IMR-90 (cell line): ENCODE data around the gene HAUS7. TPM values are rescaled to one million over a fixed set of nuclear protein-coding genes. Genes with fewer than 3 reads are reported as not detected.

Experiments
- ATAC-seq: fragments of 200-7000 bp; cut with Tn5 transposase; 2 replicates; pipeline ENCODE4 v1.9.1; 2020; ENCODE audit warnings: low read depth, mild to moderate bottlenecking, moderate library complexity
- BruUV-seq: library from RNA; stranded (reverse); fragments of 400-500 nt; replicated peaks from 2 replicates; lab custom pipeline; 2021; lab: Mats Ljungman, UMichigan
- CTCF ChIA-PET: fragments of 300-600 bp; formaldehyde crosslinking; extraction: SDS; loops from one replicate; lab custom pipeline; 2021; ENCODE audit warnings: antibody characterized with exemption; lab: Yijun Ruan, JAX
- POLR2A ChIA-PET: fragments of 300-600 bp; sonication (Branson Sonifier 250); formaldehyde crosslinking; loops from one replicate; lab custom pipeline; 2022; ENCODE audit warnings: antibody characterized with exemption; ENCODE audit not compliant: unreplicated experiment; lab: Charles Lee
- DNase-seq: peaks from one replicate; pipeline ENCODE4 v3.0.0; 2013
- H2AFZ ChIP-seq: replicated peaks from 2 replicates; pipeline ENCODE3; 2013; ENCODE audit warnings: low read length, mild to moderate bottlenecking; ENCODE audit not compliant: poor library complexity
- H2AK5ac ChIP-seq: 2 replicates; pipeline ENCODE4 v1.6.1; 2013; ENCODE audit warnings: low read depth, low read length, inconsistent platforms
- H2AK9ac ChIP-seq: replicated peaks from 2 replicates; pipeline ENCODE3; 2013; ENCODE audit warnings: mild to moderate bottlenecking, low read depth, low read length, moderate library complexity; ENCODE audit not compliant: poor library complexity
- H2BK120ac ChIP-seq: 2 replicates; pipeline ENCODE4 v1.6.1; 2013; ENCODE audit warnings: low read depth, low read length, inconsistent platforms
- H2BK15ac ChIP-seq: 3 replicates; pipeline ENCODE4 v1.6.1; 2013; ENCODE audit warnings: low read depth, low read length, inconsistent platforms
- H2BK20ac ChIP-seq: 2 replicates; pipeline ENCODE4 v1.6.1; 2013; ENCODE audit warnings: low read depth, mild to moderate bottlenecking, inconsistent platforms, low read length, moderate library complexity
- H2BK5ac ChIP-seq: 2 replicates; pipeline ENCODE4 v1.6.1; 2013; ENCODE audit warnings: mild to moderate bottlenecking, low read depth, low read length, inconsistent platforms; ENCODE audit not compliant: poor library complexity, severe bottlenecking
- H3K14ac ChIP-seq: replicated peaks from 2 replicates; pipeline ENCODE4 v1.6.1; 2013; ENCODE audit warnings: low read depth, low read length, inconsistent platforms
- H3K18ac ChIP-seq: 2 replicates; pipeline ENCODE4 v1.6.1; 2013; ENCODE audit warnings: low read depth, low read length, control low read depth
- H3K23ac ChIP-seq: 2 replicates; pipeline ENCODE4 v1.6.1; 2013; ENCODE audit warnings: low read depth, low read length, inconsistent platforms
- H3K27ac ChIP-seq: 2 replicates; pipeline ENCODE4 v1.5.1; 2013; ENCODE audit warnings: mild to moderate bottlenecking, control low read depth, low read length; ENCODE audit not compliant: insufficient read depth
- H3K27me3 ChIP-seq: 2 replicates; pipeline ENCODE4 v1.6.1; 2013; ENCODE audit warnings: low read length; ENCODE audit not compliant: control insufficient read depth, insufficient read depth
- H3K36me3 ChIP-seq: 2 replicates; pipeline ENCODE4 v1.6.1; 2013; ENCODE audit warnings: low read length, mixed read lengths; ENCODE audit not compliant: control insufficient read depth, insufficient read depth
- H3K4ac ChIP-seq: 2 replicates; pipeline ENCODE4 v1.6.1; 2013; ENCODE audit warnings: low read depth, low read length, inconsistent platforms
- H3K4me1 ChIP-seq: 2 replicates; pipeline ENCODE4 v1.6.1; 2013; ENCODE audit warnings: low read length, mixed read lengths; ENCODE audit not compliant: control insufficient read depth, insufficient read depth
- H3K4me2 ChIP-seq: 2 replicates; pipeline ENCODE4 v1.6.1; 2013; ENCODE audit warnings: low read depth, mild to moderate bottlenecking, control low read depth, low read length, moderate library complexity
- H3K4me3 ChIP-seq: 2 replicates; pipeline ENCODE4 v1.5.1; 2013; ENCODE audit warnings: low read depth, mild to moderate bottlenecking, control low read depth, low read length, moderate library complexity; ENCODE audit not compliant: insufficient read depth
- H3K56ac ChIP-seq: 2 replicates; pipeline ENCODE4 v1.6.1; 2013; ENCODE audit warnings: low read length, inconsistent platforms; ENCODE audit not compliant: insufficient read depth; ENCODE audit errors: extremely low read depth
- H3K79me1 ChIP-seq, 2 experiments: 2 replicates each; pipeline ENCODE4 v1.6.1; 2013; ENCODE audit warnings: low read length in 2 of 2, inconsistent platforms in 1 of 2, low read depth in 1 of 2
- H3K9ac ChIP-seq: 2 replicates; pipeline ENCODE4 v1.6.1; 2013; ENCODE audit warnings: low read depth, low read length, control low read depth
- H3K9me1 ChIP-seq: 2 replicates; pipeline ENCODE4 v1.6.1; 2013; ENCODE audit warnings: low read length, inconsistent platforms; ENCODE audit not compliant: insufficient read depth
- H3K9me3 ChIP-seq: 2 replicates; pipeline ENCODE4 v1.6.1; 2013; ENCODE audit warnings: low read length; ENCODE audit not compliant: control insufficient read depth, insufficient read depth
- H4K20me1 ChIP-seq: 2 replicates; pipeline ENCODE4 v1.6.1; 2013; ENCODE audit warnings: low read length, inconsistent platforms; ENCODE audit not compliant: insufficient read depth
- H4K5ac ChIP-seq: 2 replicates; pipeline ENCODE4 v1.6.1; 2013; ENCODE audit warnings: mild to moderate bottlenecking, low read depth, low read length, control low read depth
- H4K8ac ChIP-seq, 2 experiments: 2 replicates each; pipeline ENCODE4 v1.6.1; 2013; ENCODE audit warnings: low read depth in 2 of 2, low read length in 2 of 2, control low read depth in 1 of 2, inconsistent platforms in 1 of 2
- H4K91ac ChIP-seq: 2 replicates; pipeline ENCODE4 v1.6.1; 2013; ENCODE audit warnings: low read depth, low read length, inconsistent platforms; ENCODE audit not compliant: insufficient read depth
- CHD1 ChIP-seq: IDR thresholded peaks from 2 replicates; pipeline ENCODE4 v1.6.1; 2012; ENCODE audit warnings: low read depth, low read length, improper control_type of control experiment
- CTCF ChIP-seq: conservative IDR thresholded peaks from 2 replicates; pipeline ENCODE4 v1.5.1; 2012; ENCODE audit warnings: mild to moderate bottlenecking, low read depth, low read length, improper control_type of control experiment
- MAFK ChIP-seq: IDR thresholded peaks from 2 replicates; pipeline ENCODE4 v1.6.1; 2012; ENCODE audit warnings: low read depth, low read length, improper control_type of control experiment
- MXI1 ChIP-seq: IDR thresholded peaks from 2 replicates; pipeline ENCODE4 v1.6.1; 2012; ENCODE audit warnings: low read depth, mild to moderate bottlenecking, low read length, moderate library complexity, borderline replicate concordance
- POLR2A ChIP-seq: IDR thresholded peaks from 2 replicates; pipeline ENCODE4 v1.6.1; 2012; ENCODE audit warnings: mild to moderate bottlenecking, low read depth, low read length
- WGBS, 2 experiments: methylation state at CpG; one replicate each; pipeline versions ENCODE4 v1.1.5 to v1.1.7; 2013; ENCODE audit warnings: missing lambda C conversion rate in 2 of 2; ENCODE audit not compliant: insufficient read length in 1 of 2; ENCODE audit errors: extremely low coverage in 2 of 2; 5-methylcytosine and 5-hydroxymethylcytosine counted together
- dilution Hi-C: fragments of 300-500 bp; cut with HindIII; formaldehyde crosslinking; loops from one replicate; pipeline ENCODE4 v1.14.3; 2018; ENCODE audit warnings: low sequenced_read_pairs; ENCODE audit not compliant: unreplicated experiment
- in situ Hi-C: fragments of 300-500 bp; cut with MboI; formaldehyde crosslinking; loops from 3 replicates; pipeline ENCODE4 v1.14.3; 2019; ENCODE audit warnings: low sequenced_read_pairs, inconsistent platforms, mixed read lengths
- intact Hi-C: fragments of 100-400 bp; cut with micrococcal nuclease; formaldehyde crosslinking; loops from 2 replicates; pipeline ENCODE4 v1.10.0; 2022
- polyA plus RNA-seq, 3 experiments: library from polyadenylated mRNA; depleted of rRNA; stranded (reverse); fragments of >200 nt; gene quantifications; 2 replicates each; pipeline ENCODE4 v1.2.3, GENCODE V29; 2012; ENCODE audit warnings: low replicate concordance in 1 of 3
- total RNA-seq: library from RNA; depleted of rRNA; stranded (reverse); fragments of >200 nt; gene quantifications from 2 replicates; pipeline ENCODE4 v1.2.3, GENCODE V29; 2012
- TF ChIP-seq, protein P1 (sequence below): fragments of 150-350 bp; IDR thresholded peaks from 2 replicates; pipeline ENCODE4 v1.6.1; 2017; ENCODE audit warnings: mild to moderate bottlenecking, antibody characterized with exemption, low read length, low read depth

The HAUS7 gene
- total and polyA plus RNA-seq, 2 of the 4 experiments (the other 2 are of a cell fraction): 10.8 to 25.9 TPM

DNA sequence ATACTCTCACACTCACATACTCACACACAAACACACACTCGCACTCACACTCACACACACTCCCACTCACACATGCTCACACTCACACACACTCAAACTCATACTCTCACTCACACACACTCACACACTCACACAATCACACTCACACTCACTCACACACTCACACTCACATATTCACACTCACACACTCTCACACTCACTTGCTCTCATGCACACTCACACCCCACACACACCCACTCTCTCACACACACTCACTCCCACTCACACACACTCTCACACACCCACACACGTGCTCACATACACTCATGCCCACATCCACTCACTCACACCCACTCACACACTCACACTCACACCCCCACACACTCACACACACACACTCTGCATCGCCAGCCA is 42.1 kb upstream of the HAUS7 start:
- no peak for DNase-seq
- H2AFZ ChIP-seq: peak overlapping the region; percentile 49
- peak overlapping the region; percentile 48 for H2BK5ac ChIP-seq
- no peak overlapping the region for H4K91ac ChIP-seq
- H4K5ac ChIP-seq: no peak overlapping the region
- no peak overlapping the region for H3K4me3 ChIP-seq
- ChIA-PET CTCF (no interaction called here), POLR2A (no interaction called here)
- 61 to 100% methylated on average over 1 to 2 of the region's 3 CpGs for WGBS, 2 experiments
- in situ Hi-C loops: no loop called here
- no peaks in the 10 kb centered on the region for H3K4me1 ChIP-seq
- H4K20me1 ChIP-seq: no peaks in the 10 kb centered on the region
- no peak overlapping the region for H3K14ac ChIP-seq
- H3K4me2 ChIP-seq: no peak overlapping the region
- H2BK20ac ChIP-seq: no peak overlapping the region
- no peak overlapping the region for H3K27ac ChIP-seq
- dilution Hi-C loops: no loop called here
- no peaks in the 10 kb centered on the region for H3K9me3 ChIP-seq
- H3K79me1 ChIP-seq: no peaks in the 10 kb centered on the region
- H3K27me3 ChIP-seq: peaks cover 15% of the 10 kb centered on the region
- no peak overlapping the region for H2BK120ac ChIP-seq
- no peak overlapping the region for H4K8ac ChIP-seq
- H3K23ac ChIP-seq: no peak overlapping the region
- TF ChIP-seq, protein P1, sequence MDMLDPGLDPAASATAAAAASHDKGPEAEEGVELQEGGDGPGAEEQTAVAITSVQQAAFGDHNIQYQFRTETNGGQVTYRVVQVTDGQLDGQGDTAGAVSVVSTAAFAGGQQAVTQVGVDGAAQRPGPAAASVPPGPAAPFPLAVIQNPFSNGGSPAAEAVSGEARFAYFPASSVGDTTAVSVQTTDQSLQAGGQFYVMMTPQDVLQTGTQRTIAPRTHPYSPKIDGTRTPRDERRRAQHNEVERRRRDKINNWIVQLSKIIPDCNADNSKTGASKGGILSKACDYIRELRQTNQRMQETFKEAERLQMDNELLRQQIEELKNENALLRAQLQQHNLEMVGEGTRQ: no peak
- TF ChIP-seq CTCF (no peak), MXI1 (no peak), POLR2A (no peak), MAFK (no peak), CHD1 (no peak)
- no peak overlapping the region for H3K4ac ChIP-seq
- no peak overlapping the region for H3K56ac ChIP-seq
- no peak overlapping the region for H3K9ac ChIP-seq
- H2AK5ac ChIP-seq: no peak overlapping the region
- ATAC-seq: no peak
- H3K9me1 ChIP-seq: no peaks in the 10 kb centered on the region; the same call in 1 of the 2 replicates
- H2BK15ac ChIP-seq: no peak overlapping the region
- no peaks in the 10 kb centered on the region for H3K36me3 ChIP-seq
- H3K18ac ChIP-seq: no peak overlapping the region
- intact Hi-C loops: no loop called here
- H2AK9ac ChIP-seq: peak overlapping the region; percentile 55
- no TSS peak for BruUV-seq
